SK-N-SH (cell line): ENCODE measurements around the gene FAHD2A. TPM values are rescaled to one million over a fixed set of nuclear protein-coding genes. Genes with fewer than 3 reads are reported as not detected.
A peak's percentile ranks its signal among the peaks of the same experiment; 100 is the strongest.
"Not testable (repeated sequence)": the region's sequence is repeated elsewhere in the genome, so short reads cannot be mapped to it uniquely, and the experiment has no call there.

Experiments used
- CTCF ChIA-PET: fragments of 300-600, 350-600 bp; formaldehyde crosslinking; extraction: SDS; loops from one replicate; lab custom pipeline; 2021; lab: Yijun Ruan, JAX
- POLR2A ChIA-PET: fragments of 350-600 bp; sonication (Branson Sonifier 250); formaldehyde crosslinking; extraction: SDS; loops from one replicate; lab custom pipeline; 2020; ENCODE audit warnings: antibody characterized with exemption, inconsistent platforms; lab: Yijun Ruan, JAX
- DNase-seq: peaks from one replicate; pipeline ENCODE4 v3.0.0; 2012
- H2AFZ ChIP-seq: fragments of 200-600 bp; sonication (generic); 2 replicates; pipeline ENCODE4 v1.8.1; 2016; ENCODE audit warnings: antibody characterized with exemption, mild to moderate bottlenecking, low read depth
- H3F3A ChIP-seq: fragments of 200-600 bp; sonication (generic); replicated peaks from 2 replicates; pipeline ENCODE3; 2016; ENCODE audit warnings: antibody characterized with exemption, mild to moderate bottlenecking; ENCODE audit not compliant: insufficient read depth
- H3K27ac ChIP-seq, 2 experiments: fragments of 200-500 bp in 1 of 2; fragments of 200-600 bp in 1 of 2; sonication (Bioruptor generic) in 1 of 2; sonication (generic), shearing (Covaris generic) in 1 of 2; 2 replicates each; pipeline versions ENCODE4 v1.5.1 to v1.6.1; 2014 to 2016; ENCODE audit warnings: low read depth in 2 of 2, inconsistent platforms in 1 of 2, low read length in 1 of 2, mild to moderate bottlenecking in 1 of 2, mixed read lengths in 1 of 2
- H3K27me3 ChIP-seq: fragments of 200-600 bp; sonication (generic), shearing (Covaris generic); 2 replicates; pipeline ENCODE4 v1.6.1; 2016; ENCODE audit warnings: mixed run types; ENCODE audit not compliant: insufficient read depth
- H3K36me3 ChIP-seq, 2 experiments: fragments of 200-500 bp in 1 of 2; fragments of 200-600 bp in 1 of 2; sonication (Bioruptor generic) in 1 of 2; sonication (generic) in 1 of 2; replicated peaks in 1 of 2; 2 replicates each; pipeline versions ENCODE3 to v1.5.1; 2014 to 2016; ENCODE audit warnings: low read length in 1 of 2, mild to moderate bottlenecking in 1 of 2; ENCODE audit not compliant: insufficient read depth in 2 of 2, control insufficient read depth in 1 of 2
- H3K4me1 ChIP-seq, 2 experiments: fragments of 200-500 bp in 1 of 2; fragments of 200-600 bp in 1 of 2; sonication (Bioruptor generic) in 1 of 2; sonication (generic), shearing (Covaris generic) in 1 of 2; 2 replicates each; pipeline versions ENCODE4 v1.5.1 to v1.6.1; 2014 to 2016; ENCODE audit warnings: low read depth in 1 of 2, low read length in 1 of 2, mixed run types in 1 of 2; ENCODE audit not compliant: insufficient read depth in 2 of 2, control insufficient read depth in 1 of 2
- H3K4me2 ChIP-seq: fragments of 200-600 bp; sonication (generic), shearing (Covaris generic); 2 replicates; pipeline ENCODE4 v1.6.1; 2017; ENCODE audit warnings: mixed run types
- H3K4me3 ChIP-seq, 2 experiments: fragments of 200-500 bp in 1 of 2; fragments of 200-600 bp in 1 of 2; sonication (Bioruptor generic) in 1 of 2; sonication (generic), shearing (Covaris generic) in 1 of 2; 2 replicates each; pipeline versions ENCODE4 v1.5.1 to v1.8.1; 2014 to 2016; ENCODE audit warnings: low read depth in 2 of 2, inconsistent platforms in 1 of 2, low read length in 1 of 2, mild to moderate bottlenecking in 1 of 2, mixed read lengths in 1 of 2, moderate library complexity in 1 of 2
- H3K79me2 ChIP-seq: fragments of 200-600 bp; sonication (generic); 2 replicates; pipeline ENCODE4 v1.8.1; 2017; ENCODE audit warnings: mild to moderate bottlenecking; ENCODE audit not compliant: insufficient read depth
- H3K9ac ChIP-seq: fragments of 200-600 bp; sonication (generic); 2 replicates; pipeline ENCODE4 v1.6.1; 2017; ENCODE audit warnings: mixed run types
- H3K9me2 ChIP-seq: fragments of 200-600 bp; sonication (generic); 2 replicates; pipeline ENCODE4 v1.6.1; 2017; ENCODE audit warnings: mixed run types
- H3K9me3 ChIP-seq: fragments of 200-600 bp; sonication (generic); 2 replicates; pipeline ENCODE4 v1.6.1; 2017; ENCODE audit warnings: mixed run types, mild to moderate bottlenecking, moderate library complexity
- H4K20me1 ChIP-seq: fragments of 200-600 bp; sonication (generic); 2 replicates; pipeline ENCODE4 v1.6.1; 2017; ENCODE audit warnings: mild to moderate bottlenecking, mixed run types; ENCODE audit not compliant: insufficient read depth
- CTCF ChIP-seq: fragments of 200-600 bp; sonication (generic); IDR thresholded peaks from 2 replicates; pipeline ENCODE4 v1.6.1; 2017; ENCODE audit warnings: antibody characterized with exemption, mild to moderate bottlenecking, moderate library complexity
- MXI1 ChIP-seq: IDR thresholded peaks from 2 replicates; pipeline ENCODE4 v1.6.1; 2012; ENCODE audit warnings: mild to moderate bottlenecking, low read depth, low read length, improper control_type of control experiment
- NRF1 ChIP-seq: IDR thresholded peaks from 2 replicates; pipeline ENCODE4 v1.6.1; 2012; ENCODE audit warnings: low read depth, mild to moderate bottlenecking, low read length
- WGBS: methylation state at CpG from one replicate; pipeline ENCODE4 v1.1.6; 2017; ENCODE audit warnings: low lambda C conversion rate; 5-methylcytosine and 5-hydroxymethylcytosine counted together
- polyA plus RNA-seq, 3 experiments: library from polyadenylated mRNA; depleted of rRNA; stranded (reverse); fragments of >200 nt; gene quantifications; 2 replicates each; pipeline ENCODE4 v1.2.3, GENCODE V29; 2012

FAHD2A gene
- polyA plus RNA-seq, 1 of the 3 experiments (the other 2 are of a cell fraction), result 40.5 TPM

- CTCF ChIA-PET, result interaction anchor here (1.1 to 2.8 kb wide), 6 partner anchors 10 to 326 kb away, joined by 3 to 27 read pairs (median 6); no protein-coding TSS in a partner anchor
- not testable (repeated sequence) for DNase-seq
- H3K27ac ChIP-seq, result peak overlapping the region in 1 of 2 experiments; percentile 60; a peak in 1 of 4 replicates
These were observed 521 bp upstream of the FAHD2A start for GRCh38 chr2:95402004-95402369.

GRCh38 chr2:95403204-95403721 is 755 bp downstream of the FAHD2A start:
- H3K9me2 ChIP-seq, H3K36me3 ChIP-seq, H3K9me3 ChIP-seq, H3F3A ChIP-seq, H3K27me3 ChIP-seq, H4K20me1 ChIP-seq, POLR2A ChIA-PET, DNase-seq: not testable (repeated sequence)
- H2AFZ ChIP-seq, result peak overlapping the region; percentile 97
- TF ChIP-seq MXI1 (0 out of 2 replicates have a peak, but pooled peaks have one; percentile 4), CTCF (peak; percentile 60), NRF1 (0 out of 2 replicates have a peak, but pooled peaks have one; percentile 28)
- peaks cover 40% of the 10 kb centered on the region for H3K79me2 ChIP-seq
- peak overlapping the region in 1 of 2 experiments; percentile 60; a peak in 3 of 4 replicates for H3K27ac ChIP-seq
- H3K9ac ChIP-seq, result peak overlapping the region; percentile 92
- peaks cover 6 to 18% of the 10 kb centered on the region in 2 experiments; a peak in 2 of 4 replicates for H3K4me1 ChIP-seq
- H3K4me3 ChIP-seq, result peak overlapping the region; percentile 93 to 99
- WGBS, result 0% methylated on average over 4 of the region's 5 CpGs
- H3K4me2 ChIP-seq, result peak overlapping the region; percentile 90
- CTCF ChIA-PET, result interaction anchor here (1.1 to 2.8 kb wide), 4 partner anchors 11 to 325 kb away, joined by 3 to 27 read pairs (median 6); no protein-coding TSS in a partner anchor

More at GRCh38 chr2:95402004-95402369, 521 bp upstream of the FAHD2A start:
- Histone ChIP-seq H3K79me2 (peaks cover 40% of the 10 kb centered on the region), H3K4me3 (peak overlapping the region; percentile 93 to 99), H3K4me1 (peaks cover 6 to 18% of the 10 kb centered on the region in 2 experiments; a peak in 2 of 4 replicates), H3K4me2 (peak overlapping the region; percentile 90), H3K9ac (peak overlapping the region; percentile 92), H2AFZ (peak overlapping the region; percentile 97)
- POLR2A ChIA-PET, result interaction anchor here (0.9 kb wide), 1 partner anchor 237 kb away, joined by 3 read pairs; the partner anchor contains the start of gene ZNF2
- H3K9me2 ChIP-seq, H3K36me3 ChIP-seq, H3F3A ChIP-seq, H4K20me1 ChIP-seq, H3K9me3 ChIP-seq, H3K27me3 ChIP-seq: not testable (repeated sequence)
- WGBS, result 5% methylated on average over 8 of the region's 10 CpGs

DNA sequence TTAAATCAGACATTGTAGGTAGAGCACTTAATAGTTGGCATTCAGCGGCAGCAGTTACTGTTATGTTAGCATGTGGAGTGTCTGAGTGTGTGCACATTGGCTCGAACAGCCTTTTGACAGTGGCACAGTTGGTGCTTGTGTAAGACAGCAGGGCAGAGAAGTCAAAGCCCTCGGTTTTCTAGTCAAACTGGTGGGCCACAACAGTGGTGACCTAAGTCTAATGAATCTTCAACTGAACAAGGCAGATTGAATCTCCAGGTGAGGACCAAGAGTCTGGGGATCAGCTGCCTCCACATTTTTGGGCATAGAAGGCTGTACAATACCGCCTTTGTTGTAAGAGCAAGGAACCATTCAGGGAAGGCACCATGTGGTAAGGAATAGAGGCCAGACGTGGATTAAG is 1.3 kb downstream of the FAHD2A start:
- Histone ChIP-seq H3K4me1 (peaks cover 6 to 18% of the 10 kb centered on the region in 2 experiments; a peak in 2 of 4 replicates), H3K79me2 (peaks cover 40% of the 10 kb centered on the region), H3K9ac (peak overlapping the region; percentile 92), H3K4me2 (peak overlapping the region; percentile 90), H3K4me3 (peak overlapping the region; percentile 93 to 99; a peak in 3 of 4 replicates)
- H3K9me2 ChIP-seq, H3K36me3 ChIP-seq, H2AFZ ChIP-seq, POLR2A ChIA-PET, H4K20me1 ChIP-seq, H3K9me3 ChIP-seq, H3K27me3 ChIP-seq, H3K27ac ChIP-seq, DNase-seq, H3F3A ChIP-seq: not testable (repeated sequence)
- CTCF ChIA-PET, result interaction anchor here (1.1 to 2.8 kb wide), 3 partner anchors 11 to 58 kb away, joined by 3 to 27 read pairs (median 9); no protein-coding TSS in a partner anchor
- WGBS, result 73% methylated on average over 5 of the region's 5 CpGs

- H3K79me2 ChIP-seq, result peaks cover 40% of the 10 kb centered on the region
These were observed 2.2 kb downstream of the FAHD2A start for GRCh38 chr2:95404676-95405075.

More at GRCh38 chr2:95404676-95405075, 2.2 kb downstream of the FAHD2A start:
- H3K4me2 ChIP-seq, DNase-seq, H3F3A ChIP-seq, H3K9me3 ChIP-seq, H4K20me1 ChIP-seq, H3K36me3 ChIP-seq, H3K27ac ChIP-seq, H3K9me2 ChIP-seq, H3K9ac ChIP-seq, H3K4me3 ChIP-seq, H2AFZ ChIP-seq, POLR2A ChIA-PET, H3K27me3 ChIP-seq: not testable (repeated sequence)
- CTCF ChIA-PET, result interaction anchor here (1.0 to 2.6 kb wide), 3 partner anchors 12 to 59 kb away, joined by 3 to 9 read pairs (median 5); no protein-coding TSS in a partner anchor
- 72% methylated on average over 3 of the region's 3 CpGs for WGBS
- peaks cover 6 to 18% of the 10 kb centered on the region in 2 experiments; a peak in 2 of 4 replicates for H3K4me1 ChIP-seq
